WI38 (cell line): ENCODE measurements around the gene RBBP8.

Experiments
- H3K4me3 ChIP-seq: 2 replicates; pipeline ENCODE4 v1.5.1; 2011; ENCODE audit warnings: low read depth, mild to moderate bottlenecking, control low read depth, low read length
- CTCF ChIP-seq: IDR thresholded peaks from 2 replicates; pipeline ENCODE4 v1.5.1; 2012; ENCODE audit warnings: low read depth, mild to moderate bottlenecking, control low read depth, low read length

Gene RBBP8

GRCh38 chr18:23042133-23042532 is 109.0 kb downstream of the RBBP8 start:
- no peak overlapping the region for H3K4me3 ChIP-seq
- no peak for TF ChIP-seq CTCF

GRCh38 chr18:23043803-23044376 is 110.8 kb downstream of the RBBP8 start:
- no peak for TF ChIP-seq CTCF
- no peak overlapping the region for H3K4me3 ChIP-seq

GRCh38 chr18:23049698-23050373 is 116.7 kb downstream of the RBBP8 start:
- no peak for TF ChIP-seq CTCF
- no peak overlapping the region for H3K4me3 ChIP-seq

- TF ChIP-seq CTCF: peak; percentile 26
- H3K4me3 ChIP-seq: no peak overlapping the region
Observed at GRCh38 chr18:23053776-23054457, 120.8 kb downstream of the RBBP8 start.

- H3K4me3 ChIP-seq: no peak overlapping the region
- TF ChIP-seq CTCF: no peak
Observed at GRCh38 chr18:23054553-23054952, 121.4 kb downstream of the RBBP8 start.

GRCh38 chr18:23056315-23056714 is 123.2 kb downstream of the RBBP8 start:
- TF ChIP-seq CTCF: no peak
- H3K4me3 ChIP-seq: no peak overlapping the region

GRCh38 chr18:23057096-23057495 is 124.0 kb downstream of the RBBP8 start:
- no peak for TF ChIP-seq CTCF
- no peak overlapping the region for H3K4me3 ChIP-seq
